ENCODE results near the gene BTG4.

Gene BTG4

GRCh38 chr11:111512296-111513239, at the start of gene BTG4:
Gene BTG4, minus strand, starts transcription at chr11:111512386. Its CDS starts 13,610 bp downstream, at chr11:111498776.
- peak within 1 kb of the TSS; percentile 65 to 79 (median 69) for H3K4me3 Mint-ChIP-seq
- peaks cover 76% of the 10 kb centered on the region for H3K27me3 Mint-ChIP-seq (ENCODE audit: low read depth)
- TF ChIP-seq CTCF (IDR thresholded peaks at IDR 0.05; ENCODE audit: unreplicated experiment in 3 of 3): peak in 1 of 3 experiments; percentile 15
- peaks cover 5% of the 10 kb centered on the region for H3K4me1 Mint-ChIP-seq
- H3K9me3 Mint-ChIP-seq: no peaks in the 10 kb centered on the region
- H3K27ac Mint-ChIP-seq: no peak within 1 kb of the TSS
- H3K36me3 Mint-ChIP-seq (ENCODE audit: low read depth): no peaks in the 10 kb centered on the region

DNA sequence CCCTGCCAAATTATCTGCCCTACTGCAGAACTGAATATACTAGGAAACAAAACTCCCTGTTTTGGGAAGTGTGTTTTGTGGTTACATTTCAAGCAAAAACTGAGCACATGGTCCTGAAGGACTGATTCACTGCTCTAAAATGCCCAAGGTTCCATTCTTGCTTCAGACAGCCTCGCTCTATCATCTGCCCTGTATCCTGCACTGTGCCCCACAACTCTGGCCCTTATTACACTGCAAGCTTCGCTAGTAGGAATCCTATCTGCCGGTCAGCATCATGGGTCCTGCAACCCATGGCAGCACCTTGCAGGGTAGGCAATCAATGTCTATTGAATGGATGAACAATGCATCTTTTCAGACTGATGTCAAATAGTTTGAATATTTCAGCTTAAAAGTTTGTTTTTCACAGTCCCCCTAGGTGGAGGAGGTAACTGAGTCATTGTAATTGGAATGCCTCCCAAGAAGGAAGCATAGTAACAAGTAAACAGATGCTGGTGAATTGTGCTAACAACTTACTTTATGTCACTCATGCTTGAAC, 49.7 kb upstream of the BTG4 start:
- no peak for TF ChIP-seq CTCF (IDR thresholded peaks at IDR 0.05; ENCODE audit: unreplicated experiment in 3 of 3)
- H3K4me3 Mint-ChIP-seq: no peak overlapping the region
- H3K27ac Mint-ChIP-seq: no peak overlapping the region
- H3K27me3 Mint-ChIP-seq (ENCODE audit: low read depth): no peaks in the 10 kb centered on the region
- peaks cover 15% of the 10 kb centered on the region for H3K4me1 Mint-ChIP-seq
- H3K9me3 Mint-ChIP-seq: no peaks in the 10 kb centered on the region
- H3K36me3 Mint-ChIP-seq (ENCODE audit: low read depth): peaks cover 2% of the 10 kb centered on the region

- no peaks in the 10 kb centered on the region for H3K9me3 Mint-ChIP-seq
- H3K27ac Mint-ChIP-seq: no peak overlapping the region
- no peaks in the 10 kb centered on the region for H3K27me3 Mint-ChIP-seq (ENCODE audit: low read depth)
- no peak overlapping the region for H3K4me3 Mint-ChIP-seq
- H3K36me3 Mint-ChIP-seq (ENCODE audit: low read depth): peaks cover 6% of the 10 kb centered on the region
- peaks cover 15% of the 10 kb centered on the region for H3K4me1 Mint-ChIP-seq
- TF ChIP-seq CTCF (IDR thresholded peaks at IDR 0.05; ENCODE audit: unreplicated experiment in 3 of 3): no peak
Observed at GRCh38 chr11:111561306-111561705, 49.1 kb upstream of the BTG4 start.

DNA sequence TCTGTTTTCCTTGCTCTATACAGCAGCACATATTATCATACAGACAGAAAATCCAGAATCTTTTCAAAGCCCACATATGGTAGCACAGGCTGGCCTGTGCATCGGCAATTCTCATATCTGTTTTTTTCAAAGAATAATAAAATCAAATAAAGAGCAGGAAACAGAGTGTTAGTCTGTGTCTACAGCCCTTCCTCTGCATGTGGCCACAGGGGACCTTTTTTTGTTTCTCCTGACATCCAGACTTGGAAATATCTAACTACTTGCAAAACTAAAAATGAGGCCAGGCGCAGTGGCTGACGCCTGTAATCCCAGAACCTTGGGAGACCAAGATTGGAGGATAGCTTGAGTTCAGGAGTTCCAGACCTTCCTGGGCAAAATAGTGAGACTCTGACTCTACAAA, 48.6 kb upstream of the BTG4 start:
- H3K9me3 Mint-ChIP-seq: no peaks in the 10 kb centered on the region
- H3K27me3 Mint-ChIP-seq (ENCODE audit: low read depth): no peaks in the 10 kb centered on the region
- no peak overlapping the region for H3K4me3 Mint-ChIP-seq

DNA sequence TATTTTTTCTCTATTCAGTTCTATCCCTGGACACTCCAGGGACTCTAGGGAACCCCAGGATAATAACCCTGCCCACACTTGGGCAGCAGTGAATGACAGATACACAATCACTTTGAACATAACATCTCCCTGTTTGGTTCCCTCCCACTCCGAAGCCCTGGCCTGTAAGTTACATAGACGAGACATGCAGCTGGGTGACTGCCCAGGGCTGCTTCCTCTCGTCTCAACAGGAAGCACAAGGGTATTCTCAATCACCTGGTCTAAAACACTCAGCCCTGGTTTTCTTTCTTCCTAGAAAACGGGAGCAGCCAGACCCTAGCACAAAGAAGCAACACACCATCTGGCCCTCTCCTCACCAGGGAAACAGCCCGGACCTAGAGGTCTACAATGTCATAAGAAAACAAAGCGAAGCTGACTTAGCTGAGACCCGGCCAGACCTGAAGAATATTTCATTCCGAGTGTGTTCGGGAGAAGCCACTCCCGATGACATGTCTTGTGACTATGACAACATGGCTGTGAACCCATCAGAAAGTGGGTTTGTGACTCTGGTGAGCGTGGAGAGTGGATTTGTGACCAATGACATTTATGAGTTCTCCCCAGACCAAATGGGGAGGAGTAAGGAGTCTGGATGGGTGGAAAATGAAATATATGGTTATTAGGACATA, 47.7 kb upstream of the BTG4 start:
- H3K27ac Mint-ChIP-seq: peak overlapping the region in 1 of 3 experiments; percentile 6
- no peaks in the 10 kb centered on the region for H3K27me3 Mint-ChIP-seq (ENCODE audit: low read depth)
- no peak overlapping the region for H3K4me3 Mint-ChIP-seq
- peaks cover 3% of the 10 kb centered on the region for H3K9me3 Mint-ChIP-seq
- no peak for TF ChIP-seq CTCF (IDR thresholded peaks at IDR 0.05; ENCODE audit: unreplicated experiment in 3 of 3)
- peaks cover 15% of the 10 kb centered on the region for H3K4me1 Mint-ChIP-seq
- peaks cover 10% of the 10 kb centered on the region for H3K36me3 Mint-ChIP-seq (ENCODE audit: low read depth)

More for the DNA sequence above, 48.6 kb upstream of the BTG4 start:
- no peak for TF ChIP-seq CTCF (IDR thresholded peaks at IDR 0.05; ENCODE audit: unreplicated experiment in 3 of 3)
- Mint-ChIP-seq H3K4me1 (peaks cover 15% of the 10 kb centered on the region), H3K27ac (no peak overlapping the region), H3K36me3 (ENCODE audit: low read depth) (peaks cover 6% of the 10 kb centered on the region)

Data from nephron (organoid).